HG03064 (cell line): ENCODE measurements around the gene DAB1.

Experiments used
- ATAC-seq: cut with Tn5 transposase; IDR thresholded peaks from one replicate; pipeline ENCODE4 v1.9.1; 2021; ENCODE audit warnings: low read depth; ENCODE audit not compliant: unreplicated experiment

DAB1 gene

GRCh38 chr1:57192222-57192621, 231.6 kb downstream of the DAB1 start:
- ATAC-seq = no peak

GRCh38 chr1:57190898-57191297, 233.0 kb downstream of the DAB1 start:
- ATAC-seq = no peak

- no peak for ATAC-seq
These were observed 235.7 kb downstream of the DAB1 start for GRCh38 chr1:57188168-57188567.

GRCh38 chr1:57186455-57186854, 237.4 kb downstream of the DAB1 start:
- ATAC-seq = no peak

- ATAC-seq = no peak
These were observed 244.9 kb downstream of the DAB1 start for GRCh38 chr1:57179001-57179400.

GRCh38 chr1:57175506-57175905, 248.4 kb downstream of the DAB1 start:
- no peak for ATAC-seq

GRCh38 chr1:57172040-57172439, 251.8 kb downstream of the DAB1 start:
- no peak for ATAC-seq

GRCh38 chr1:57167997-57168396, 255.9 kb downstream of the DAB1 start:
- ATAC-seq = no peak

- ATAC-seq = no peak
These were observed 258.3 kb downstream of the DAB1 start for GRCh38 chr1:57165546-57165945.

- ATAC-seq = no peak
These were observed 259.3 kb downstream of the DAB1 start for GRCh38 chr1:57164584-57164983.

GRCh38 chr1:57163789-57164188, 260.1 kb downstream of the DAB1 start:
- no peak for ATAC-seq

GRCh38 chr1:57163325-57163724, 260.5 kb downstream of the DAB1 start:
- no peak for ATAC-seq

GRCh38 chr1:57162607-57163261, 261.1 kb downstream of the DAB1 start:
- no peak for ATAC-seq

- ATAC-seq = no peak
These were observed 263.3 kb downstream of the DAB1 start for GRCh38 chr1:57160594-57160993.

- no peak for ATAC-seq
These were observed 265.3 kb downstream of the DAB1 start for GRCh38 chr1:57158604-57158998.

- no peak for ATAC-seq
These were observed 265.8 kb downstream of the DAB1 start for GRCh38 chr1:57157818-57158603.

GRCh38 chr1:57156907-57157306, 267.0 kb downstream of the DAB1 start:
- no peak for ATAC-seq

GRCh38 chr1:57146100-57146499, 277.8 kb downstream of the DAB1 start:
- no peak for ATAC-seq

GRCh38 chr1:57142999-57143398, 280.9 kb downstream of the DAB1 start:
- no peak for ATAC-seq

- ATAC-seq = no peak
These were observed 281.7 kb downstream of the DAB1 start for GRCh38 chr1:57142169-57142568.

GRCh38 chr1:57138432-57139078, 285.3 kb downstream of the DAB1 start:
- ATAC-seq = no peak

- ATAC-seq = no peak
These were observed 285.9 kb downstream of the DAB1 start for GRCh38 chr1:57137980-57138379.
